Activated CD4-positive, alpha-beta T cell treated with anti-CD3 and anti-CD28 coated beads, Interleukin-2, amount 50 U/mL, for 16 hours (primary cell): ENCODE results near the gene ITPR1.
A peak's percentile ranks its signal among the peaks of the same experiment; 100 is the strongest.
"Not testable (repeated sequence)": the region's sequence is repeated elsewhere in the genome, so short reads cannot be mapped to it uniquely, and the experiment has no call there.

Experiments used
- DNase-seq: peaks from one replicate; pipeline ENCODE4 v3.0.0-alpha.2; 2020

ITPR1 gene

GRCh38 chr3:4749567-4750002 lies 256.4 kb downstream of the ITPR1 start:
- DNase-seq: no peak

GRCh38 chr3:4750306-4750968 lies 257.3 kb downstream of the ITPR1 start:
- no peak for DNase-seq

- DNase-seq: peak; percentile 13
These were observed 257.9 kb downstream of the ITPR1 start for GRCh38 chr3:4751029-4751501.

- DNase-seq: no peak
These were observed 258.5 kb downstream of the ITPR1 start for GRCh38 chr3:4751502-4752101.

- DNase-seq: no peak
These were observed 259.3 kb downstream of the ITPR1 start for GRCh38 chr3:4752201-4753072.

GRCh38 chr3:4753073-4753691 lies 260.0 kb downstream of the ITPR1 start:
- DNase-seq: no peak

- no peak for DNase-seq
These were observed 261.3 kb downstream of the ITPR1 start for GRCh38 chr3:4754180-4755086.

GRCh38 chr3:4755566-4755965 lies 262.4 kb downstream of the ITPR1 start:
- no peak for DNase-seq

- DNase-seq: no peak
These were observed 263.1 kb downstream of the ITPR1 start for GRCh38 chr3:4756057-4756775.

GRCh38 chr3:4756855-4757574 lies 263.9 kb downstream of the ITPR1 start:
- DNase-seq: no peak

GRCh38 chr3:4757575-4758248 lies 264.6 kb downstream of the ITPR1 start:
- no peak for DNase-seq

GRCh38 chr3:4758249-4758860 lies 265.2 kb downstream of the ITPR1 start:
- no peak for DNase-seq

GRCh38 chr3:4758957-4759656 lies 266.0 kb downstream of the ITPR1 start:
- no peak for DNase-seq

- no peak for DNase-seq
These were observed 266.7 kb downstream of the ITPR1 start for GRCh38 chr3:4759689-4760312.

- DNase-seq: no peak
These were observed 268.6 kb downstream of the ITPR1 start for GRCh38 chr3:4761759-4762158.

GRCh38 chr3:4762481-4763230 lies 269.5 kb downstream of the ITPR1 start:
- DNase-seq: not testable (repeated sequence)

GRCh38 chr3:4763604-4764247 lies 270.6 kb downstream of the ITPR1 start:
- no peak for DNase-seq
